Hepatocyte (in vitro differentiated cells): ENCODE results near the gene GUCY2D. TPM values are rescaled to one million over a fixed set of nuclear protein-coding genes. Genes with fewer than 3 reads are reported as not detected.

Experiments used
- DNase-seq: peaks from one replicate; pipeline ENCODE4 v3.0.0-alpha.2; 2016; ENCODE audit warnings: low spot score
- H2AFZ ChIP-seq: fragments of 200-600 bp; sonication (generic); 2 replicates; pipeline ENCODE4 v1.6.0; 2016; ENCODE audit warnings: antibody characterized with exemption, mild to moderate bottlenecking
- H3K27ac ChIP-seq: fragments of 200-600 bp; sonication (generic); 2 replicates; pipeline ENCODE4 v1.5.1; 2016; ENCODE audit warnings: mild to moderate bottlenecking
- H3K27me3 ChIP-seq: fragments of 200-600 bp; sonication (generic); 2 replicates; pipeline ENCODE4 v1.6.1; 2016
- H3K36me3 ChIP-seq: fragments of 200-600 bp; sonication (generic); replicated peaks from 2 replicates; pipeline ENCODE4 v1.5.1; 2016; ENCODE audit warnings: low read depth; ENCODE audit not compliant: insufficient read depth
- H3K4me1 ChIP-seq: fragments of 200-600 bp; sonication (generic); 2 replicates; pipeline ENCODE4 v1.5.1; 2016; ENCODE audit warnings: mild to moderate bottlenecking, moderate library complexity; ENCODE audit not compliant: insufficient read depth
- H3K4me2 ChIP-seq: fragments of 200-600 bp; sonication (generic); 2 replicates; pipeline ENCODE4 v1.6.0; 2016
- H3K4me3 ChIP-seq: fragments of 200-600 bp; sonication (generic); 2 replicates; pipeline ENCODE4 v1.5.1; 2016; ENCODE audit warnings: mild to moderate bottlenecking
- H3K79me2 ChIP-seq: fragments of 200-600 bp; sonication (generic); 2 replicates; pipeline ENCODE4 v1.6.0; 2017; ENCODE audit warnings: mild to moderate bottlenecking
- H3K9me2 ChIP-seq: fragments of 200-600 bp; sonication (generic); replicated peaks from 2 replicates; pipeline ENCODE4 v1.6.0; 2017; ENCODE audit warnings: mild to moderate bottlenecking; ENCODE audit not compliant: insufficient read depth
- H3K9me3 ChIP-seq: fragments of 200-600 bp; sonication (generic); 2 replicates; pipeline ENCODE4 v1.5.1; 2016; ENCODE audit warnings: low read depth, mild to moderate bottlenecking
- H4K20me1 ChIP-seq: fragments of 200-600 bp; sonication (generic); 2 replicates; pipeline ENCODE4 v1.6.0; 2016; ENCODE audit warnings: mild to moderate bottlenecking; ENCODE audit not compliant: insufficient read depth, poor library complexity, severe bottlenecking
- CTCF ChIP-seq: fragments of 200-600 bp; sonication (generic); IDR thresholded peaks from 2 replicates; pipeline ENCODE4 v1.5.1; 2016; ENCODE audit warnings: antibody characterized with exemption, mild to moderate bottlenecking; ENCODE audit not compliant: poor library complexity
- EZH2 ChIP-seq: fragments of 200-600 bp; sonication (generic); IDR thresholded peaks from 2 replicates; pipeline ENCODE4 v1.6.1; 2016; ENCODE audit warnings: antibody characterized with exemption, mild to moderate bottlenecking, borderline replicate concordance
- EZH2phosphoT487 ChIP-seq: fragments of 200-600 bp; sonication (generic); IDR thresholded peaks from one replicate; pipeline ENCODE4 v1.6.1; 2018; ENCODE audit warnings: antibody characterized with exemption, mild to moderate bottlenecking, low read depth, moderate library complexity; ENCODE audit not compliant: unreplicated experiment, severe bottlenecking
- WGBS: methylation state at CpG from one replicate; pipeline ENCODE4 v1.1.6; 2016; ENCODE audit warnings: low lambda C conversion rate; ENCODE audit errors: missing lambda C conversion rate; 5-methylcytosine and 5-hydroxymethylcytosine counted together
- polyA plus RNA-seq: library from polyadenylated mRNA; unstranded; fragments of >200 nt; fragmentation: Nextera tagmentation; extraction: Ambion mirVana; gene quantifications from 2 replicates; pipeline ENCODE4 v1.2.1, GENCODE V29; 2016
- total RNA-seq: library from RNA; depleted of rRNA; stranded (reverse); fragments of >200 nt; gene quantifications from 2 replicates; pipeline ENCODE4 v1.2.3, GENCODE V29; 2014

GUCY2D gene
- total and polyA plus RNA-seq, 2 experiments from 2014 or later, result 1.6 TPM; not detected in 1

- Histone ChIP-seq H4K20me1 (no peaks in the 10 kb centered on the region), H3K9me3 (peaks cover 7% of the 10 kb centered on the region), H2AFZ (no peak overlapping the region), H3K9me2 (no peaks in the 10 kb centered on the region), H3K4me2 (no peak overlapping the region), H3K79me2 (no peaks in the 10 kb centered on the region), H3K27me3 (no peaks in the 10 kb centered on the region), H3K36me3 (no peaks in the 10 kb centered on the region), H3K4me1 (no peaks in the 10 kb centered on the region), H3K27ac (no peak overlapping the region), H3K4me3 (no peak overlapping the region)
- no peak for DNase-seq
- TF ChIP-seq CTCF (no peak), EZH2phosphoT487 (no peak)
These were observed 27.7 kb upstream of the GUCY2D start for GRCh38 chr17:7974638-7975131.

GRCh38 chr17:7977039-7977438 lies 25.4 kb upstream of the GUCY2D start:
- DNase-seq, result no peak
- Histone ChIP-seq H3K4me3 (no peak overlapping the region), H3K36me3 (no peaks in the 10 kb centered on the region), H3K4me1 (no peaks in the 10 kb centered on the region), H3K27me3 (no peaks in the 10 kb centered on the region), H3K9me3 (peaks cover 7% of the 10 kb centered on the region), H3K9me2 (no peaks in the 10 kb centered on the region), H3K4me2 (no peak overlapping the region), H4K20me1 (no peaks in the 10 kb centered on the region), H2AFZ (no peak overlapping the region), H3K79me2 (no peaks in the 10 kb centered on the region), H3K27ac (no peak overlapping the region)
- TF ChIP-seq EZH2 (no peak), EZH2phosphoT487 (no peak), CTCF (no peak)
- 77% methylated on average over 4 of the region's 4 CpGs for WGBS

GRCh38 chr17:7977805-7978204 lies 24.6 kb upstream of the GUCY2D start:
- Histone ChIP-seq H3K9me3 (peaks cover 7% of the 10 kb centered on the region), H3K27me3 (no peaks in the 10 kb centered on the region), H3K4me1 (no peaks in the 10 kb centered on the region), H3K79me2 (no peaks in the 10 kb centered on the region), H2AFZ (no peak overlapping the region), H3K36me3 (no peaks in the 10 kb centered on the region), H3K27ac (no peak overlapping the region), H3K9me2 (no peaks in the 10 kb centered on the region), H3K4me2 (no peak overlapping the region), H4K20me1 (no peaks in the 10 kb centered on the region), H3K4me3 (no peak overlapping the region)
- WGBS, result 93% methylated on average over 5 of the region's 5 CpGs
- DNase-seq, result no peak
- TF ChIP-seq EZH2 (no peak), EZH2phosphoT487 (no peak), CTCF (no peak)

- H3K4me1 ChIP-seq, result no peaks in the 10 kb centered on the region
- no peaks in the 10 kb centered on the region for H3K27me3 ChIP-seq
- no peaks in the 10 kb centered on the region for H3K79me2 ChIP-seq
- H3K27ac ChIP-seq, result no peak overlapping the region
- H3K9me3 ChIP-seq, result no peaks in the 10 kb centered on the region
- H3K9me2 ChIP-seq, result no peaks in the 10 kb centered on the region
- 63% methylated on average over 7 of the region's 7 CpGs for WGBS
- no peak overlapping the region for H2AFZ ChIP-seq
- H3K4me2 ChIP-seq, result no peak overlapping the region
- H4K20me1 ChIP-seq, result no peaks in the 10 kb centered on the region
- TF ChIP-seq CTCF (no peak), EZH2phosphoT487 (no peak), EZH2 (no peak)
- no peak overlapping the region for H3K4me3 ChIP-seq
- H3K36me3 ChIP-seq, result no peaks in the 10 kb centered on the region
- no peak for DNase-seq
These were observed 20.2 kb upstream of the GUCY2D start for GRCh38 chr17:7982173-7982572.
